SK-N-SH treated with all-trans-retinoic acid at 6 μM for 48 hours (cell line): ENCODE measurements around the gene MGME1.

Experiments used
- ARNTL ChIP-seq: fragments of 450-650 bp; formaldehyde crosslinking; IDR thresholded peaks from 2 replicates; pipeline ENCODE4 v1.5.0; 2020; ENCODE audit warnings: low read depth, mild to moderate bottlenecking, moderate library complexity, borderline replicate concordance
- CREB5 ChIP-seq: fragments of 250-450 bp; sonication (Bioruptor Pico); IDR thresholded peaks from 2 replicates; pipeline ENCODE4 v1.5.1; 2020; ENCODE audit warnings: low read depth, mild to moderate bottlenecking, moderate library complexity
- PATZ1 ChIP-seq: fragments of 250-450 bp; sonication (Bioruptor Pico); IDR thresholded peaks from 2 replicates; pipeline ENCODE4 v1.8.0; 2020; ENCODE audit warnings: mild to moderate bottlenecking, moderate library complexity, borderline replicate concordance
- PPARA ChIP-seq: fragments of 250-450 bp; sonication (Bioruptor Pico); IDR thresholded peaks from 2 replicates; pipeline ENCODE4 v1.5.0; 2020; ENCODE audit warnings: mild to moderate bottlenecking, borderline replicate concordance
- RARB ChIP-seq: fragments of 250-450 bp; sonication (Bioruptor Pico); IDR thresholded peaks from 2 replicates; pipeline ENCODE4 v1.8.0; 2021; ENCODE audit warnings: mild to moderate bottlenecking, moderate library complexity
- TOX ChIP-seq: fragments of 250-450 bp; sonication (Bioruptor Pico); IDR thresholded peaks from 2 replicates; pipeline ENCODE4 v1.8.0; 2021; ENCODE audit warnings: mild to moderate bottlenecking, moderate library complexity, borderline replicate concordance
- ZC3H10 ChIP-seq: fragments of 250-450 bp; sonication (Bioruptor Pico); IDR thresholded peaks from 2 replicates; pipeline ENCODE4 v1.5.1; 2021; ENCODE audit warnings: mild to moderate bottlenecking, moderate library complexity
- ZFP3 ChIP-seq: fragments of 250-450 bp; sonication (Bioruptor Pico); IDR thresholded peaks from 2 replicates; pipeline ENCODE4 v1.5.0; 2020; ENCODE audit warnings: mild to moderate bottlenecking, moderate library complexity
- ZFP30 ChIP-seq: fragments of 450-650 bp; formaldehyde crosslinking; IDR thresholded peaks from 2 replicates; pipeline ENCODE4 v1.5.0; 2022; ENCODE audit warnings: mild to moderate bottlenecking, moderate library complexity
- ZNF70 ChIP-seq: fragments of 450-650 bp; formaldehyde crosslinking; IDR thresholded peaks from 2 replicates; pipeline ENCODE4 v1.5.0; 2020; ENCODE audit warnings: mild to moderate bottlenecking, moderate library complexity

GRCh38 chr20:18024606-18025127, 55.8 kb downstream of the MGME1 start:
- TF ChIP-seq PATZ1 (CRISPR knock-in tag), result no peak
- no peak for TF ChIP-seq CREB5
- TF ChIP-seq ZFP30 (CRISPR knock-in tag), result no peak
- TF ChIP-seq ARNTL (CRISPR knock-in tag), result no peak
- TF ChIP-seq RARB (CRISPR knock-in tag), result no peak
- TF ChIP-seq ZC3H10, result no peak
- no peak for TF ChIP-seq TOX (CRISPR knock-in tag)
- no peak for TF ChIP-seq PPARA (CRISPR knock-in tag)
- no peak for TF ChIP-seq ZFP3
- TF ChIP-seq ZNF70 (CRISPR knock-in tag), result no peak
